HepG2 (cell line): ENCODE measurements around the gene ANXA6. TPM values are rescaled to one million over a fixed set of nuclear protein-coding genes. Genes with fewer than 3 reads are reported as not detected.

ENCODE experiments used
- ATAC-seq: fragments of 200-7000 bp; cut with Tn5 transposase; 3 replicates; pipeline ENCODE4 v1.9.1; 2020; ENCODE audit warnings: mild to moderate bottlenecking, moderate library complexity
- BruUV-seq: library from RNA; stranded (reverse); fragments of 400-500 nt; replicated peaks from 2 replicates; lab custom pipeline; 2021; lab: Mats Ljungman, UMichigan
- CTCF ChIA-PET: fragments of 300-600 bp; formaldehyde crosslinking; extraction: SDS; loops from one replicate; lab custom pipeline; 2021; ENCODE audit warnings: low total read pairs, inconsistent platforms, low intra/inter-chr PET ratio; lab: Yijun Ruan, JAX
- POLR2A ChIA-PET: fragments of 350-600 bp; sonication (Branson Sonifier 250); formaldehyde crosslinking; loops from one replicate; lab custom pipeline; 2020; ENCODE audit warnings: antibody characterized with exemption, inconsistent platforms; lab: Yijun Ruan, JAX
- DNase-seq: peaks from one replicate; pipeline ENCODE4 v3.0.0-alpha.2; 2015; ENCODE audit warnings: low spot score
- FAIRE-seq: peaks from 3 replicates; lab custom pipeline; 2011; peaks lifted over from hg19 to GRCh38; lab: Jason Lieb, UNC
- H2AFZ ChIP-seq: one replicate; pipeline ENCODE4 v1.6.1; 2011; ENCODE audit warnings: low read length, inconsistent platforms
- H3K27ac ChIP-seq: fragments of 300-600 bp; 3 replicates; pipeline ENCODE4 v1.8.0; 2011; ENCODE audit warnings: mixed run types, mild to moderate bottlenecking, mixed read lengths, low read length, inconsistent platforms; ENCODE audit not compliant: insufficient read depth; ENCODE audit errors: extremely low read length
- H3K27me3 ChIP-seq, 2 experiments: fragments of 200-600 bp in 1 of 2; 2 replicates in 1 of 2; 3 replicates in 1 of 2; pipeline versions ENCODE4 v1.6.0 to v1.8.0; 2011; ENCODE audit warnings: low read length in 2 of 2, mild to moderate bottlenecking in 2 of 2, moderate library complexity in 2 of 2, inconsistent platforms in 1 of 2; ENCODE audit not compliant: insufficient read depth in 2 of 2, control insufficient read depth in 1 of 2
- H3K36me3 ChIP-seq, 2 experiments: fragments of 200-600 bp in 1 of 2; replicated peaks in 1 of 2; 2 replicates in 1 of 2; 3 replicates in 1 of 2; pipeline versions ENCODE4 v1.5.1 to v1.8.0; 2011; ENCODE audit warnings: low read length in 2 of 2, inconsistent platforms in 1 of 2; ENCODE audit not compliant: insufficient read depth in 2 of 2, control insufficient read depth in 1 of 2
- H3K4me1 ChIP-seq: 2 replicates; pipeline ENCODE4 v1.5.1; 2012; ENCODE audit warnings: low read length, inconsistent platforms; ENCODE audit not compliant: insufficient read depth
- H3K4me2 ChIP-seq: 2 replicates; pipeline ENCODE4 v1.6.0; 2011; ENCODE audit warnings: low read depth, low read length, inconsistent platforms
- H3K4me3 ChIP-seq, 3 experiments: fragments of 200-600 bp in 1 of 3; sonication (generic), shearing (Covaris generic) in 1 of 3; replicated peaks in 1 of 3; 2 replicates each; pipeline ENCODE4 v1.5.1; 2011 to 2016; ENCODE audit warnings: low read length in 3 of 3, inconsistent platforms in 2 of 3, low read depth in 2 of 3, mild to moderate bottlenecking in 2 of 3, control low read depth in 1 of 3, mixed read lengths in 1 of 3; ENCODE audit not compliant: insufficient read depth in 1 of 3
- H3K79me2 ChIP-seq: one replicate; pipeline ENCODE4 v1.6.1; 2011; ENCODE audit warnings: low read length, inconsistent platforms; ENCODE audit not compliant: insufficient read depth
- H3K9ac ChIP-seq: 2 replicates; pipeline ENCODE4 v1.6.0; 2011; ENCODE audit warnings: mild to moderate bottlenecking, low read depth, low read length, inconsistent platforms; ENCODE audit not compliant: insufficient read depth
- H3K9me3 ChIP-seq: 2 replicates; pipeline ENCODE4 v1.5.1; 2012; ENCODE audit warnings: mild to moderate bottlenecking, low read length
- H4K20me1 ChIP-seq: 2 replicates; pipeline ENCODE4 v1.6.0; 2011; ENCODE audit warnings: inconsistent platforms, mild to moderate bottlenecking, low read length, moderate library complexity; ENCODE audit not compliant: insufficient read depth
- ATF2 ChIP-seq: sonication (generic); formaldehyde crosslinking; IDR thresholded peaks from 2 replicates; pipeline ENCODE4 v1.4.0; 2020; ENCODE audit warnings: missing genetic modification reagents
- RBM39 ChIP-seq: fragments of 200-400 bp; formaldehyde crosslinking; IDR thresholded peaks from one replicate; pipeline ENCODE4 v1.6.1; 2018; ENCODE audit warnings: antibody characterized with exemption, mild to moderate bottlenecking, low read depth, low read length; ENCODE audit not compliant: poor library complexity, severe bottlenecking
- RELA ChIP-seq: sonication (generic); formaldehyde crosslinking; IDR thresholded peaks from 2 replicates; pipeline ENCODE4 v1.4.0; 2020; ENCODE audit warnings: missing genetic modification reagents
- SALL1 ChIP-seq: sonication (generic); formaldehyde crosslinking; IDR thresholded peaks from 2 replicates; pipeline ENCODE4 v1.8.0; 2022; ENCODE audit warnings: mild to moderate bottlenecking, missing genetic modification reagents
- SRF ChIP-seq: IDR thresholded peaks from 2 replicates; pipeline ENCODE4 v1.6.1; 2011; ENCODE audit warnings: mild to moderate bottlenecking, low read depth, low read length, moderate library complexity
- ZFP91 ChIP-seq: sonication (generic); formaldehyde crosslinking; IDR thresholded peaks from 2 replicates; pipeline ENCODE4 v1.9.0; 2022; ENCODE audit warnings: missing genetic modification reagents, mild to moderate bottlenecking, borderline replicate concordance
- ZNF292 ChIP-seq: sonication (generic); formaldehyde crosslinking; IDR thresholded peaks from 2 replicates; pipeline ENCODE4 v1.8.1; 2022; ENCODE audit warnings: mild to moderate bottlenecking, low read depth, missing genetic modification reagents, borderline replicate concordance
- ZNF34 ChIP-seq: sonication (generic); formaldehyde crosslinking; IDR thresholded peaks from 2 replicates; pipeline ENCODE4 v1.4.0; 2020; ENCODE audit warnings: mild to moderate bottlenecking, missing genetic modification reagents, borderline replicate concordance
- ZNF501 ChIP-seq: sonication (generic); formaldehyde crosslinking; IDR thresholded peaks from 2 replicates; pipeline ENCODE4 v1.5.1; 2020; ENCODE audit warnings: mild to moderate bottlenecking, moderate library complexity, missing genetic modification reagents
- ZNF687 ChIP-seq: sonication (generic); formaldehyde crosslinking; IDR thresholded peaks from 2 replicates; pipeline ENCODE4 v1.5.1; 2020; ENCODE audit warnings: mild to moderate bottlenecking, missing genetic modification reagents, moderate library complexity
- WGBS: methylation state at CpG from one replicate; pipeline ENCODE4 v1.1.6; 2017; ENCODE audit warnings: low lambda C conversion rate; 5-methylcytosine and 5-hydroxymethylcytosine counted together
- in situ Hi-C: cut with HindIII; loops from 2 replicates; pipeline ENCODE4 v1.10.0; 2017; ENCODE audit warnings: low pct_unique_long_range_greater_than_20kb; ENCODE audit not compliant: extremely low pct_ligation_motif_present
- intact Hi-C: fragments of 100-400 bp; cut with micrococcal nuclease; formaldehyde crosslinking; loops from one replicate; pipeline ENCODE4 v1.10.0; 2022; ENCODE audit not compliant: unreplicated experiment
- polyA plus RNA-seq, 8 experiments: library from polyadenylated mRNA; depleted of rRNA in 3 of 8; stranded (reverse) in 7 of 8; unstranded in 1 of 8; fragments of >200 nt; fragmentation: Illumina TruSeq in 4 of 8; extraction: Trizol in 4 of 8; gene quantifications; 2 replicates each; pipeline versions ENCODE4 v1.2.1 to v1.2.3, GENCODE V29; 2011 to 2016; ENCODE audit warnings: low read depth in 4 of 8, missing spikeins in 1 of 8, mixed read lengths in 1 of 8; ENCODE audit not compliant: insufficient read depth in 1 of 8
- total RNA-seq, 5 experiments: library from RNA; depleted of rRNA; stranded (reverse); fragments of >200 nt; fragmentation: Illumina TruSeq; extraction: Trizol; gene quantifications; 2 replicates each; pipeline ENCODE4 v1.2.3, GENCODE V29; 2016; ENCODE audit warnings: low read depth in 1 of 5

The ANXA6 gene
- total and polyA plus RNA-seq, 2 of the 13 experiments (the other 11 are each of a cell fraction or from before 2014, with no cell fraction given), result 103 to 125 TPM

- peaks cover 48% of the 10 kb centered on the region for H3K4me1 ChIP-seq
- ATAC-seq (peak; percentile 50), FAIRE-seq (no peak), DNase-seq (no peak)
- intact Hi-C loops (loop anchor here (5.0 kb wide), 1 partner anchor 35 kb away; no protein-coding TSS in a partner anchor), in situ Hi-C loops (no loop called here)
- ChIA-PET CTCF (no interaction called here), POLR2A (interaction anchor here (1.1 kb wide), 1 partner anchor 67 kb away, joined by 3 read pairs; the partner anchor contains the start of gene GPX3)
- H3K27ac ChIP-seq, result no peak overlapping the region
- H3K4me2 ChIP-seq, result peak overlapping the region; percentile 87
- H3K4me3 ChIP-seq, result peak overlapping the region in 2 of 3 experiments; percentile 3 to 35; a peak in 2 of 6 replicates
- 0% methylated on average over 1 of the region's 10 CpGs for WGBS
- H3K9ac ChIP-seq, result no peak overlapping the region
- H2AFZ ChIP-seq, result no peak overlapping the region
- H3K79me2 ChIP-seq, result peaks cover 4% of the 10 kb centered on the region
- H4K20me1 ChIP-seq, result no peaks in the 10 kb centered on the region
- BruUV-seq, result no TSS peak
- peaks cover 2 to 10% of the 10 kb centered on the region in 2 experiments; a peak in 2 of 5 replicates for H3K27me3 ChIP-seq
- H3K36me3 ChIP-seq, result no peaks in the 10 kb centered on the region
- TF ChIP-seq ZNF292, result 0 out of 2 replicates have a peak, but pooled peaks have one; percentile 45
- no peak for TF ChIP-seq SRF
- TF ChIP-seq ZNF687 (CRISPR knock-in tag), result peak; percentile 46
- no peak for TF ChIP-seq ATF2
- no peak for TF ChIP-seq ZNF34
- 0 out of 2 replicates have a peak, but pooled peaks have one; percentile 9 for TF ChIP-seq ZNF501 (CRISPR knock-in tag)
- TF ChIP-seq RELA (CRISPR knock-in tag), result peak; percentile 36; the same call in 1 of the 2 replicates
- TF ChIP-seq SALL1 (CRISPR knock-in tag), result peak; percentile 48; the same call in 1 of the 2 replicates
- TF ChIP-seq ZFP91 (CRISPR knock-in tag), result 0 out of 2 replicates have a peak, but pooled peaks have one; percentile 18
- no peak for TF ChIP-seq RBM39
- no peaks in the 10 kb centered on the region for H3K9me3 ChIP-seq
Observed at GRCh38 chr5:151086905-151087360, 70.6 kb downstream of the ANXA6 start.
